ENCODE data around the gene VENTX. TPM values are rescaled to one million over a fixed set of nuclear protein-coding genes. Genes with fewer than 3 reads are reported as not detected.

VENTX gene
- total and polyA plus RNA-seq, 2 of the 4 experiments (the other 2 are of a cell fraction): not detected

GRCh38 chr10:133276435-133277201, 39.0 kb downstream of the VENTX start, which contains the start of gene ADAM8:
ADAM8 (minus strand) TSS chr10:133276868; CDS start chr10:133276817, 51 bp downstream.
- H2AK9ac ChIP-seq (replicated peaks; ENCODE audit: low read depth, low read length, poor library complexity): peak within 1 kb of the TSS; percentile 55
- BruUV-seq (replicated peaks): no TSS peak
- POLR2A ChIA-PET (ENCODE audit: unreplicated experiment): no interaction called here

More at GRCh38 chr10:133276435-133277201, 39.0 kb downstream of the VENTX start, which contains the start of gene ADAM8:
- Histone ChIP-seq H3K18ac (ENCODE audit: low read depth, low read length) (no peak within 1 kb of the TSS), H3K27me3 (ENCODE audit: control insufficient read depth, insufficient read depth, low read length) (peaks cover 9% of the 10 kb centered on the region), H3K4me2 (ENCODE audit: low read depth, low read length) (no peak within 1 kb of the TSS), H3K79me1 (ENCODE audit: low read depth in 1 of 2, low read length in 2 of 2) (peaks cover 0 to 3% of the 10 kb centered on the region in 2 experiments; a peak in 1 of 4 replicates), H3K14ac (replicated peaks; ENCODE audit: low read depth, low read length) (no peak within 1 kb of the TSS), H3K27ac (ENCODE audit: insufficient read depth, low read length) (no peak within 1 kb of the TSS), H4K8ac (ENCODE audit: low read depth in 2 of 2, low read length in 2 of 2) (no peak within 1 kb of the TSS), H3K9ac (ENCODE audit: low read depth, low read length) (no peak within 1 kb of the TSS), H4K5ac (ENCODE audit: low read depth, low read length) (no peak within 1 kb of the TSS), H4K91ac (ENCODE audit: insufficient read depth, low read depth, low read length) (no peak within 1 kb of the TSS), H3K4me3 (ENCODE audit: insufficient read depth, low read depth, low read length) (no peak within 1 kb of the TSS), H4K20me1 (ENCODE audit: insufficient read depth, low read length) (peaks cover 7% of the 10 kb centered on the region; the same call in 1 of the 2 replicates), H3K4ac (ENCODE audit: low read depth, low read length) (no peak within 1 kb of the TSS), H3K36me3 (ENCODE audit: control insufficient read depth, insufficient read depth, low read length) (peaks cover 19% of the 10 kb centered on the region), H2BK5ac (ENCODE audit: low read depth, low read length, poor library complexity, severe bottlenecking) (no peak within 1 kb of the TSS), H3K4me1 (ENCODE audit: control insufficient read depth, insufficient read depth, low read length) (peaks cover 10% of the 10 kb centered on the region), H2AFZ (replicated peaks; ENCODE audit: low read length, poor library complexity) (peak within 1 kb of the TSS; percentile 82), H3K9me1 (ENCODE audit: insufficient read depth, low read length) (0 out of 2 replicates have a peak, but pooled peaks cover 4% of the 10 kb centered on the region), H2BK120ac (ENCODE audit: low read depth, low read length) (no peak within 1 kb of the TSS), H2BK15ac (ENCODE audit: low read depth, low read length) (no peak within 1 kb of the TSS), H3K23ac (ENCODE audit: low read depth, low read length) (no peak within 1 kb of the TSS), H3K56ac (ENCODE audit: extremely low read depth, insufficient read depth, low read length) (no peak within 1 kb of the TSS), H2BK20ac (ENCODE audit: low read depth, low read length) (no peak within 1 kb of the TSS), H3K9me3 (ENCODE audit: control insufficient read depth, insufficient read depth, low read length) (no peaks in the 10 kb centered on the region), H2AK5ac (ENCODE audit: low read depth, low read length) (0 out of 2 replicates have a peak within 1 kb of the TSS, but pooled peaks have one; percentile 9)
- WGBS, 2 experiments (ENCODE audit: extremely low coverage in 2 of 2, insufficient read length in 1 of 2): 6% methylated on average over 19 of the region's 63 CpGs; no CpG with 5 or more reads in 1 of the 2 experiments
- TF ChIP-seq CTCF (conservative IDR thresholded peaks at IDR 0.05; ENCODE audit: low read depth, low read length) (no peak), NFE2L2 (IDR thresholded peaks at IDR 0.05; ENCODE audit: low read depth, low read length) (no peak), CEBPB (IDR thresholded peaks at IDR 0.05; ENCODE audit: low read depth, low read length) (no peak), MXI1 (IDR thresholded peaks at IDR 0.05; ENCODE audit: borderline replicate concordance, low read depth, low read length) (no peak), MAZ (IDR thresholded peaks at IDR 0.05; ENCODE audit: borderline replicate concordance, low read depth, low read length) (no peak), USF2 (IDR thresholded peaks at IDR 0.05; ENCODE audit: low read depth, low read length) (no peak), ELK1 (IDR thresholded peaks at IDR 0.05; ENCODE audit: borderline replicate concordance, low read depth, low read length) (no peak), CHD1 (IDR thresholded peaks at IDR 0.05; ENCODE audit: low read depth, low read length) (no peak), RFX5 (IDR thresholded peaks at IDR 0.05; ENCODE audit: low read depth, low read length) (no peak), SMC3 (IDR thresholded peaks at IDR 0.05; ENCODE audit: low read depth, low read length) (no peak), POLR2A (IDR thresholded peaks at IDR 0.05; ENCODE audit: low read depth, low read length) (no peak), RCOR1 (IDR thresholded peaks at IDR 0.05; ENCODE audit: insufficient replicate concordance, low read length) (no peak), BHLHE40 (IDR thresholded peaks at IDR 0.05; ENCODE audit: low read depth, low read length) (no peak), RAD21 (IDR thresholded peaks at IDR 0.05; ENCODE audit: low read length) (no peak)
- DNase-seq (no peak), ATAC-seq (ENCODE audit: low read depth) (peak; percentile 52)
- CTCF ChIA-PET: no interaction called here
- in situ Hi-C loops (cut with MboI; ENCODE audit: low sequenced_read_pairs) (no loop called here), dilution Hi-C loops (cut with HindIII; ENCODE audit: low sequenced_read_pairs, unreplicated experiment) (no loop called here), intact Hi-C loops (cut with micrococcal nuclease) (loop anchor here (1.0 kb wide), 1 partner anchor 14 kb away; no protein-coding TSS in a partner anchor)
